ENCODE measurements around the gene GABBR2.
"Not testable (repeated sequence)": the region's sequence is repeated elsewhere in the genome, so short reads cannot be mapped to it uniquely, and the experiment has no call there.

The GABBR2 gene

DNA sequence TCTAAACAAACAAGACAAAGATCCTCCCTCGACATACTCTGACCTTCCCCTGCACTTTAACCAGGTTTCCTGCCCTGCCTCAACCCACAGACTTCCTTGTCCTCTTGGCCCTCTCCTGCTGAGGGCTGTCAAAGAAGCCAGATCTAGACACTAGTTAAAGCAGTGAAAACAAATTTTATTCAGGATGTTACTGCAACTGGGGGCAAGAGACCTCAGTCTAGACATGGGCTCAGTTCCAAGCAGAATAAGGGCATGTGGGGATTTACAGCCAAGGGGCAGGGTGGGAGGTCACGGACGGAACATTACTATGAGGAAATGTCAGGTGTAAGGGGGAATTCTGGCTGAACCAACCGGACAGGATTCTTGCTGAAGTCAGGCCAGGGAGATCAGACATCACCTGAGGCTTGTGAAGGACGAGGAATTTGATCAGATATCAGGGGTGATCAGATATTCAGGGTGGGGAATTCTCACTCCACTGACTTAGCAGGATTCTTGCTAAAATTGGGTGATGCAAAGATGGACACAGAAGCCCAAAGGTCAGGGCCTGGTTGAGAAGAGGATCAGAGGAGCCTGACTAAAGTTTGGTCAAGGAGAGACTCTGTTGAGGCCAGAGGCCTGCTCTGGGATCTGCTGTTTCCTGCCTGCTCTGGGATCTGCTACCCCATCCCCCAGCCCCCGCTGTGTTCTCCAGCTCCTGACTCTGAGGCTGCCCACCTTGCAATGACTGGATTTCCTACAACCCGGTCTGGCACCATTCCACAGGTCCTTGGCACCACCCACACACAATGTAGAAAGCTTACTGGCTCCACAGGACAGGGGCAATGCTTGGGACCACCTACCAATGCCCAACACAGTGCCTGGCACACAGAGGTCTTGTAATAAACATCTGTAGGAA lies 21.5 kb downstream of the GABBR2 start:
- DNase-seq (ENCODE audit: low read depth), result no peak

DNA sequence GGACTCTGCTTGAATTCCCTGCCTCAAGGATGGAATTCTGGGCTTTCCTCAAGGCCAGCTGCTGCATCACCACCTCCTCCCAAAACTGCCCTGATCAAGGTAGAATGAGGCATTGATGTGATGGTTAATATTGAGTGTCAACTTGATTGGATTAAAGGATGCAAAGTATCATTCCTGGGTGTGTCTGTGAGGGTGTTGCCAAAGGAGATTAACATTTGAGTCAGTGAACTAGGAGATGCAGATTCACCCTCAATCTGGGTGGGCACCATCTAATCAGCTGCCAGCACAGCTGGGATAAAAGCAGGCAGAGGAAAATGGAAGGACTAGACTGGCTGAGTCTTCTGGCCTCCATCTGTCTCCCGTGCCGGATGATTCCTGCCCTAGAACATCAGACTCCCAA lies 23.9 kb downstream of the GABBR2 start:
- DNase-seq (ENCODE audit: low read depth), result not testable (repeated sequence)

- DNase-seq (ENCODE audit: low read depth), result no peak
These were observed 30.4 kb downstream of the GABBR2 start for GRCh38 chr9:98678244-98678842.

- DNase-seq (ENCODE audit: low read depth), result no peak
These were observed 35.1 kb downstream of the GABBR2 start for GRCh38 chr9:98673681-98674080.

GRCh38 chr9:98667005-98667640 lies 41.6 kb downstream of the GABBR2 start:
- DNase-seq (ENCODE audit: low read depth), result no peak

- no peak for DNase-seq (ENCODE audit: low read depth)
These were observed 43.2 kb downstream of the GABBR2 start for GRCh38 chr9:98665501-98665900.

- no peak for DNase-seq (ENCODE audit: low read depth)
These were observed 48.2 kb downstream of the GABBR2 start for GRCh38 chr9:98660541-98660940.

- DNase-seq (ENCODE audit: low read depth), result no peak
These were observed 49.8 kb downstream of the GABBR2 start for GRCh38 chr9:98658951-98659351.

GRCh38 chr9:98657897-98658296 lies 50.8 kb downstream of the GABBR2 start:
- DNase-seq (ENCODE audit: low read depth), result no peak

- no peak for DNase-seq (ENCODE audit: low read depth)
These were observed 52.2 kb downstream of the GABBR2 start for GRCh38 chr9:98656511-98656910.

DNA sequence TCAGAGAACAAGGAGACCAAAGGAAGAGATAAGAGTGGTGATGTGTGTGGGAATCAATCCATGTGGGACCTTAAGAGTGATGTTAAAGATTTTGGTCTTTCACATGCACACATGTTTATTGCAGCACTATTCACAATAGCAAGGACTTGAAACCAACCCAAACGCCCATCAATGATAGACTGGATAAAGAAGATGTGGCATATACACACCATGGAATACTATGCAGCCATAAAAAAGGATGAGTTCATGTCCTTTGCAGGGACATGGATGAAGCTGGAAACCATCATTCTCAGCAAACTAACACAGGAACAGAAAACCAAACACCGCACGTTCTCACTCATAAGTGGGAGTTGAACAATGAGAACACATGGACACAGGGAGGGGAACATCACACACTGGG lies 53.3 kb downstream of the GABBR2 start:
- DNase-seq (ENCODE audit: low read depth), result not testable (repeated sequence)

- no peak for DNase-seq (ENCODE audit: low read depth)
These were observed 54.5 kb downstream of the GABBR2 start for GRCh38 chr9:98654247-98654646.

DNA sequence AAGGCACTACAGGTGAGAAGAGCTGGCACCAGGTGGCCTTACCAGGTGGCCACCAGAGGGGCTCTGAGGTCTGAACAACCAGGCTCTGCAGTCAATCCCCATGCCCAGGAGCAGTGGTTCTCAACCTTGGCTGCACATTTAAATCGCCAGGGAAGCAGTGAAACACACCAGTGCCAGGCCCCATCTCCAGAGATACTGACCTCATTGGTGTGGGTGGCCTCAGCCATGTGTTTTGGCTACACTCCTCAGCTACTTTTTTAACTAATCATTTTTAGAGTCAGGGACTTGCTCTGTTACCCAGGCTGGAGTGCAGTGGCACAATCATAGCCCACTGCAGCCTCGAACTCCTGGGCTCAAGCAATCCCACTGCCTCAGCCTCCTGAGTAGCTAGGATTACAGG lies 56.0 kb downstream of the GABBR2 start:
- no peak for DNase-seq (ENCODE audit: low read depth)

DNA sequence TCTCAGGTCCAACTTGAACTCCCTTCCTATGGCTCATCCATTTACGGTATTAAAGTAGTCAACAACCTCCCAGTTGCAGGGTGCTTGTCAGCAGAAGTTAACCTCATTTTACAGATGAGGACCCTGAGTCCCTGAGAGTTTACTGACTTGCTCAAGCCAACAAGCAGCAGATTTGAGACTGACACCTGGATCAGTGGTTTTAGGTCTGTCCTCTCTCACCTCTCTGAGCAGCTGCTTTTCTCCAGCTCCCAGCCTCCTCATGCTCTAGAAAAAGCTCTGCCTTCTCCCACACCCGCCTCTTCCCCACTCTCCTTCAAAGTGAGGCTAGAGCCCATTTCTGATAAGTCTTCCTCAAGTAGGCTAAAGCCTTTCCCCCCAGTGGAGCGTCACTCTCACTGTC lies 56.4 kb downstream of the GABBR2 start:
- no peak for DNase-seq (ENCODE audit: low read depth)

DNA sequence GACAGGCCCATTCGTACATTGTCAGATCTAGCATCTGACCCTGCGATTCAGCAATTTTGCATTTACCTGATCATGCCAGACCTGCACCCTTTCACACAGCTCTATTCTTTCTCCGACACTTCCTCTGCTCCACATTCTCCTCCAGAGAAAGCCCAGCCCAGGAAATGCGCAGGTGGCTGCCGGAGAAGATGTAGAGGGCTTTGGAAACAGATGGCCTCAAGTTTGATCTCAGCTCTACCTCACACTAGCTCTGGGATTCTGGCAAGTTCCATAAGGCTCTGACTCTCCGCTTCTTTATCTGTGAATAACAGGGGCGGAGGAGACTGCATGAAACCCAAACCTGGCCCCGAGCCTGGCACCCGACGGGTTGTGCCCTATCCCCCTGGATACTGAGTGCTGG lies 61.5 kb downstream of the GABBR2 start:
- no peak for DNase-seq (ENCODE audit: low read depth)

GRCh38 chr9:98644011-98644410 lies 64.7 kb downstream of the GABBR2 start:
- DNase-seq (ENCODE audit: low read depth), result no peak

GRCh38 chr9:98642661-98643312 lies 65.9 kb downstream of the GABBR2 start:
- no peak for DNase-seq (ENCODE audit: low read depth)

DNA sequence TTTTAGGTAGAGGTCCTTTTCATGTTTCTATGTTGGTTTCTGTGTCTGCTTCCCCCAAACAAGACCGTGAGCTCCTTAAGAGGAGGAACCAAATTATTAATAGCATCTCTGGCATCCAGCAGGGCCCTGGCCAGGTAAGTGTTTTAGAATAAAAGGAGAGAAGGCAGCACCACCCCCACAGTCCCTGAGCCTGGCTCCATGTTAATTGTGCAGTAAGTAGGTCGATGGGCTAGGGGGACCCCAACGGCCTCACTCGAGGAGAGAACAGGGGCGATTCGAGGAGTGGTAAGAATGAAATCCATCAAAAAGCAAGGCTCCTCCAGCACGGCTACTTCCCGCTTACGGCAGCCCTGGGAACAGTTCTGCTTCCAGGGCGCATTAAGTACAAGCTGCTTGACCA lies 67.0 kb downstream of the GABBR2 start:
- DNase-seq (ENCODE audit: low read depth), result no peak

DNA sequence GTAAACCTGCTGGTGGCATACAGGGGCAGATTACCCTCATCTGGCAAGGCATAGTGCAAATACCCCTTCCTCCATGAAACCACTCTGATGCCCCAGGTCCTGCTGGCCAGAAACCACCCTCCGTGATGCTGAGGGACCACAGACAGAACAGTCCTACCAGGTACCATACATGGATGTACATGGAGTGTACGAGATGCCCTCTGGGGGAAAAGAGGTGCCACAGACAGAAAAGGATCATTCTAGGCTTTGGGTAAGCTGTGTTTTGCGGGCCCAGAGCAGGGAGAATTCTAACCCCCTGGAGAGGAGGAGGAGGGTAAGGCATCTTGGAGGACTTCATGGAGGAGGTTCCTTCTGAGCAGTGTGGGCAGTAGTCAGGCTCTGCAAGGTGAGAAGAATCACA lies 68.3 kb downstream of the GABBR2 start:
- DNase-seq (ENCODE audit: low read depth), result no peak

DNA sequence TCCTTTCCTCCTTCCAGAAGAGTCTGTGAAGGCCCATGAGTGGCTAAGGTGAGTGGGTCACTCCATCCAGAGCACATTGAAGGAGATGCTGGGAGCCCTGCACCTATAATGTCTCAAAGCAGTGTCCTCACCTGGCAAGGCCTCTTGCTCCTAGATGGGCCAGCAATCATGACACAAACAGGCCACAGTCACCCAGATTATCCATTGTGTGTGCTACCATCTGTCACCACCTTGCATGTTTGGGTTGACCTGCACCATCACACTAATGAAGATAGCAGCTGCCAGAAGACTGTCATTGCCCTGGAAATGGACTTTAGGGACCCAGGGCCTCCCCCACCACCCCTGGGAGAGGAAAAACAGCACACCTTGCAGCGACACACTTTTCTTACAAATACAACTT lies 69.6 kb downstream of the GABBR2 start:
- no peak for DNase-seq (ENCODE audit: low read depth)

DNA sequence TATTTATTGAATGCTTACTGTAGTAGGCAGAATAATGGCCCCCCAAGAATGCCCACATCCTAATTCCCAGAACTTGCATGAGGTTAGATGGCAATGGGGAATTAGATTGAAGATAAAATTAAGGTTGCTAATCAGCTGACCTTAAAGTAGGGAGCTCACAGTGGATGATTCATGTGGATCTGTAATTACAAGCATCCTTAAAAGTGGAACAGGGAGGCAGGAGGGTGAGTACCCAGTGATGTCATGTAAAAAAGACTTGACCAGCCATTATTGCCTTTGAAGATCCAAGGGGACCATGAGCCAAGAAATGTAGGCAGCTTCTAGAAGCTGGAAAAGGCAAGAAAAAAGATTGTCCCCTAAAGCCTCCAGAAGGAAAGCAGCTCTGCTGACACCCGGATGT lies 71.4 kb downstream of the GABBR2 start:
- DNase-seq (ENCODE audit: low read depth), result no peak

DNA sequence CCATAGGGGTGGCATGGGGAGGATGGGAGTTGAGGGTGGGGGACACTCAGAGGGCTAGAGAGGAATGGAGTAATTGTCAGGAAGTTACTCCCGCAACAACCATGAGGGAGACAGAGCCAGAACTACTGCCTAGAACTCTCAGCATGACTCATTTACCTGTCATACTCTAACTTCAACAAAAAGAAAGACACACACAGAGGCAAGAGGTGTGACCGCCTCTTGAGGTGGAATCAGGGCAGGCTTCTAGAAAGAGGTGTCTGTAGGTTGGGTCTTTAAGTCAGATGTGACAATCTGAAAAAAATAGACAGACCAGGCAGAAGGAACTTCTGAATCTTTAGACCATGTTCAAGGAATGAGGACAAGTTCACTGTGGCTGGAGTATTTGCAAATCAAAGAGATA lies 73.4 kb downstream of the GABBR2 start:
- no peak for DNase-seq (ENCODE audit: low read depth)

Data from stimulated activated CD8-positive, alpha-beta memory T cell treated with anti-CD3 and anti-CD28 coated beads, Interleukin-12 subunit alpha, Interleukin-12 subunit beta, amount 100 ng/mL, for 1 hour (primary cell).